IMR-90 (cell line): ENCODE measurements around the gene TTI1. TPM values are rescaled to one million over a fixed set of nuclear protein-coding genes. Genes with fewer than 3 reads are reported as not detected.

Source experiments
- ATAC-seq: fragments of 200-7000 bp; cut with Tn5 transposase; 2 replicates; pipeline ENCODE4 v1.9.1; 2020; ENCODE audit warnings: low read depth, mild to moderate bottlenecking, moderate library complexity
- BruUV-seq: library from RNA; stranded (reverse); fragments of 400-500 nt; replicated peaks from 2 replicates; lab custom pipeline; 2021; lab: Mats Ljungman, UMichigan
- CTCF ChIA-PET: fragments of 300-600 bp; formaldehyde crosslinking; extraction: SDS; loops from one replicate; lab custom pipeline; 2021; ENCODE audit warnings: antibody characterized with exemption; lab: Yijun Ruan, JAX
- POLR2A ChIA-PET: fragments of 300-600 bp; sonication (Branson Sonifier 250); formaldehyde crosslinking; loops from one replicate; lab custom pipeline; 2022; ENCODE audit warnings: antibody characterized with exemption; ENCODE audit not compliant: unreplicated experiment; lab: Charles Lee
- DNase-seq: peaks from one replicate; pipeline ENCODE4 v3.0.0; 2013
- H2AFZ ChIP-seq: replicated peaks from 2 replicates; pipeline ENCODE3; 2013; ENCODE audit warnings: low read length, mild to moderate bottlenecking; ENCODE audit not compliant: poor library complexity
- H2AK5ac ChIP-seq: 2 replicates; pipeline ENCODE4 v1.6.1; 2013; ENCODE audit warnings: low read depth, low read length, inconsistent platforms
- H2AK9ac ChIP-seq: replicated peaks from 2 replicates; pipeline ENCODE3; 2013; ENCODE audit warnings: mild to moderate bottlenecking, low read depth, low read length, moderate library complexity; ENCODE audit not compliant: poor library complexity
- H2BK120ac ChIP-seq: 2 replicates; pipeline ENCODE4 v1.6.1; 2013; ENCODE audit warnings: low read depth, low read length, inconsistent platforms
- H2BK15ac ChIP-seq: 3 replicates; pipeline ENCODE4 v1.6.1; 2013; ENCODE audit warnings: low read depth, low read length, inconsistent platforms
- H2BK20ac ChIP-seq: 2 replicates; pipeline ENCODE4 v1.6.1; 2013; ENCODE audit warnings: low read depth, mild to moderate bottlenecking, inconsistent platforms, low read length, moderate library complexity
- H2BK5ac ChIP-seq: 2 replicates; pipeline ENCODE4 v1.6.1; 2013; ENCODE audit warnings: mild to moderate bottlenecking, low read depth, low read length, inconsistent platforms; ENCODE audit not compliant: poor library complexity, severe bottlenecking
- H3K14ac ChIP-seq: replicated peaks from 2 replicates; pipeline ENCODE4 v1.6.1; 2013; ENCODE audit warnings: low read depth, low read length, inconsistent platforms
- H3K18ac ChIP-seq: 2 replicates; pipeline ENCODE4 v1.6.1; 2013; ENCODE audit warnings: low read depth, low read length, control low read depth
- H3K23ac ChIP-seq: 2 replicates; pipeline ENCODE4 v1.6.1; 2013; ENCODE audit warnings: low read depth, low read length, inconsistent platforms
- H3K27ac ChIP-seq: 2 replicates; pipeline ENCODE4 v1.5.1; 2013; ENCODE audit warnings: mild to moderate bottlenecking, control low read depth, low read length; ENCODE audit not compliant: insufficient read depth
- H3K27me3 ChIP-seq: 2 replicates; pipeline ENCODE4 v1.6.1; 2013; ENCODE audit warnings: low read length; ENCODE audit not compliant: control insufficient read depth, insufficient read depth
- H3K36me3 ChIP-seq: 2 replicates; pipeline ENCODE4 v1.6.1; 2013; ENCODE audit warnings: low read length, mixed read lengths; ENCODE audit not compliant: control insufficient read depth, insufficient read depth
- H3K4ac ChIP-seq: 2 replicates; pipeline ENCODE4 v1.6.1; 2013; ENCODE audit warnings: low read depth, low read length, inconsistent platforms
- H3K4me1 ChIP-seq: 2 replicates; pipeline ENCODE4 v1.6.1; 2013; ENCODE audit warnings: low read length, mixed read lengths; ENCODE audit not compliant: control insufficient read depth, insufficient read depth
- H3K4me2 ChIP-seq: 2 replicates; pipeline ENCODE4 v1.6.1; 2013; ENCODE audit warnings: low read depth, mild to moderate bottlenecking, control low read depth, low read length, moderate library complexity
- H3K4me3 ChIP-seq: 2 replicates; pipeline ENCODE4 v1.5.1; 2013; ENCODE audit warnings: low read depth, mild to moderate bottlenecking, control low read depth, low read length, moderate library complexity; ENCODE audit not compliant: insufficient read depth
- H3K56ac ChIP-seq: 2 replicates; pipeline ENCODE4 v1.6.1; 2013; ENCODE audit warnings: low read length, inconsistent platforms; ENCODE audit not compliant: insufficient read depth; ENCODE audit errors: extremely low read depth
- H3K79me1 ChIP-seq, 2 experiments: 2 replicates each; pipeline ENCODE4 v1.6.1; 2013; ENCODE audit warnings: low read length in 2 of 2, inconsistent platforms in 1 of 2, low read depth in 1 of 2
- H3K9ac ChIP-seq: 2 replicates; pipeline ENCODE4 v1.6.1; 2013; ENCODE audit warnings: low read depth, low read length, control low read depth
- H3K9me1 ChIP-seq: 2 replicates; pipeline ENCODE4 v1.6.1; 2013; ENCODE audit warnings: low read length, inconsistent platforms; ENCODE audit not compliant: insufficient read depth
- H3K9me3 ChIP-seq: 2 replicates; pipeline ENCODE4 v1.6.1; 2013; ENCODE audit warnings: low read length; ENCODE audit not compliant: control insufficient read depth, insufficient read depth
- H4K20me1 ChIP-seq: 2 replicates; pipeline ENCODE4 v1.6.1; 2013; ENCODE audit warnings: low read length, inconsistent platforms; ENCODE audit not compliant: insufficient read depth
- H4K5ac ChIP-seq: 2 replicates; pipeline ENCODE4 v1.6.1; 2013; ENCODE audit warnings: mild to moderate bottlenecking, low read depth, low read length, control low read depth
- H4K8ac ChIP-seq, 2 experiments: 2 replicates each; pipeline ENCODE4 v1.6.1; 2013; ENCODE audit warnings: low read depth in 2 of 2, low read length in 2 of 2, control low read depth in 1 of 2, inconsistent platforms in 1 of 2
- H4K91ac ChIP-seq: 2 replicates; pipeline ENCODE4 v1.6.1; 2013; ENCODE audit warnings: low read depth, low read length, inconsistent platforms; ENCODE audit not compliant: insufficient read depth
- POLR2A ChIP-seq: IDR thresholded peaks from 2 replicates; pipeline ENCODE4 v1.6.1; 2012; ENCODE audit warnings: mild to moderate bottlenecking, low read depth, low read length
- WGBS, 2 experiments: methylation state at CpG; one replicate each; pipeline versions ENCODE4 v1.1.5 to v1.1.7; 2013; ENCODE audit warnings: missing lambda C conversion rate in 2 of 2; ENCODE audit not compliant: insufficient read length in 1 of 2; ENCODE audit errors: extremely low coverage in 2 of 2; 5-methylcytosine and 5-hydroxymethylcytosine counted together
- dilution Hi-C: fragments of 300-500 bp; cut with HindIII; formaldehyde crosslinking; loops from one replicate; pipeline ENCODE4 v1.14.3; 2018; ENCODE audit warnings: low sequenced_read_pairs; ENCODE audit not compliant: unreplicated experiment
- in situ Hi-C: fragments of 300-500 bp; cut with MboI; formaldehyde crosslinking; loops from 3 replicates; pipeline ENCODE4 v1.14.3; 2019; ENCODE audit warnings: low sequenced_read_pairs, inconsistent platforms, mixed read lengths
- intact Hi-C: fragments of 100-400 bp; cut with micrococcal nuclease; formaldehyde crosslinking; loops from 2 replicates; pipeline ENCODE4 v1.10.0; 2022
- polyA plus RNA-seq, 3 experiments: library from polyadenylated mRNA; depleted of rRNA; stranded (reverse); fragments of >200 nt; gene quantifications; 2 replicates each; pipeline ENCODE4 v1.2.3, GENCODE V29; 2012; ENCODE audit warnings: low replicate concordance in 1 of 3
- total RNA-seq: library from RNA; depleted of rRNA; stranded (reverse); fragments of >200 nt; gene quantifications from 2 replicates; pipeline ENCODE4 v1.2.3, GENCODE V29; 2012

The TTI1 gene
- total and polyA plus RNA-seq, 2 of the 4 experiments (the other 2 are of a cell fraction), result 12.5 to 17.6 TPM

DNA sequence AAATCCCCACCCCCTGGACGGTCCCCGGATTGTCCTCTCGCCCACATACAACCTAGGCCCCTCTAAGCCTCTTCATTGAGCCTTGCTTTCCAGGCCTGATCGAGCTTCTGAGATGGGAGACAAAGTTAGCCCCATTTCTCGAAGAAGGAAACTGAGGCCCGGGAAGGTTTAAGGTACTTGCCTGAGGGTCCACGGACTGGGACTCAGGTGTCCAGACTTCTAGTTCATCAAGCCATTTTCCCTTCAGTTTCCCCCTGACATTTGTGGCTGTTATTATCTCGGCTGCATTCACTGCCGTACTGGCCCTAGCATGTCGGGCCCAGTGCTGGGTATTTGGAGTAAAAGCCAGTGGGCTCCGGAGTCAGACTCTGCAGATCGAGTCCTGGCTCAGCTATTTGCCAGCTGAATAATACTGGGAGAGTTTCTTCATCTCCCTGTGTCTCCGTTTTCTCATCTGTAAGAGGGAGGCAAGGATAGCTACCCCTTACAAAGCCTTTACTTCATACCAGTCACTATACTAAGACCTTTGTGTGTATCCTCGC is 923 bp upstream of the TTI1 start:
- CTCF ChIA-PET, result no interaction called here
- no peak for DNase-seq

More for the DNA sequence above, 923 bp upstream of the TTI1 start:
- H2AK5ac ChIP-seq, result peak overlapping the region; percentile 87
- no peak for TF ChIP-seq POLR2A
- intact Hi-C loops, result no loop called here
- peaks cover 11% of the 10 kb centered on the region for H3K36me3 ChIP-seq
- peak; percentile 21; the same call in 1 of the 2 replicates for ATAC-seq
- peak overlapping the region; percentile 92 for H4K5ac ChIP-seq
- peak overlapping the region; percentile 94 to 99 for H4K8ac ChIP-seq
- H3K9me3 ChIP-seq, result no peaks in the 10 kb centered on the region
- H3K14ac ChIP-seq, result peak overlapping the region; percentile 86
- peak overlapping the region; percentile 80 for H3K23ac ChIP-seq
- peaks cover 6% of the 10 kb centered on the region for H3K4me1 ChIP-seq
- peak overlapping the region; percentile 23 for H2BK120ac ChIP-seq
- in situ Hi-C loops, result no loop called here
- POLR2A ChIA-PET, result interaction anchor here (0.5 to 0.6 kb wide), 2 partner anchors 15 to 53 kb away, joined by 3 to 6 read pairs; no protein-coding TSS in a partner anchor
- peaks cover 7% of the 10 kb centered on the region; the same call in 1 of the 2 replicates for H4K20me1 ChIP-seq
- peak overlapping the region; percentile 85 for H3K4me3 ChIP-seq
- peaks cover 43 to 73% of the 10 kb centered on the region in 2 experiments for H3K79me1 ChIP-seq
- no peak overlapping the region for H2BK20ac ChIP-seq
- peaks cover 11% of the 10 kb centered on the region for H3K9me1 ChIP-seq
- 30% methylated on average over 5 of the region's 14 CpGs; no CpG with 5 or more reads in 1 of the 2 experiments for WGBS, 2 experiments
- peak overlapping the region; percentile 87 for H2AK9ac ChIP-seq
- peak overlapping the region; percentile 86 for H3K56ac ChIP-seq
- H2BK15ac ChIP-seq, result no peak overlapping the region
- peak overlapping the region; percentile 97 for H2AFZ ChIP-seq
- H3K4ac ChIP-seq, result peak overlapping the region; percentile 90
- no TSS peak for BruUV-seq
- peak overlapping the region; percentile 98 for H3K9ac ChIP-seq
- peak overlapping the region; percentile 87 for H2BK5ac ChIP-seq
- peak overlapping the region; percentile 25 for H3K18ac ChIP-seq
- dilution Hi-C loops, result no loop called here
- H4K91ac ChIP-seq, result peak overlapping the region; percentile 90
- no peaks in the 10 kb centered on the region for H3K27me3 ChIP-seq
- peak overlapping the region; percentile 99 for H3K4me2 ChIP-seq
- peak overlapping the region; percentile 96 for H3K27ac ChIP-seq
